GM21381 (cell line): ENCODE results near the gene C19orf73.
A peak's percentile ranks its signal among the peaks of the same experiment; 100 is the strongest.
"Not testable (repeated sequence)": the region's sequence is repeated elsewhere in the genome, so short reads cannot be mapped to it uniquely, and the experiment has no call there.

Experiments used
- ATAC-seq: cut with Tn5 transposase; IDR thresholded peaks from one replicate; pipeline ENCODE4 v1.9.1; 2021; ENCODE audit warnings: mild to moderate bottlenecking, moderate library complexity; ENCODE audit not compliant: unreplicated experiment

Gene C19orf73

GRCh38 chr19:49123285-49123684, 4.3 kb upstream of the C19orf73 start:
- ATAC-seq = not testable (repeated sequence)

DNA sequence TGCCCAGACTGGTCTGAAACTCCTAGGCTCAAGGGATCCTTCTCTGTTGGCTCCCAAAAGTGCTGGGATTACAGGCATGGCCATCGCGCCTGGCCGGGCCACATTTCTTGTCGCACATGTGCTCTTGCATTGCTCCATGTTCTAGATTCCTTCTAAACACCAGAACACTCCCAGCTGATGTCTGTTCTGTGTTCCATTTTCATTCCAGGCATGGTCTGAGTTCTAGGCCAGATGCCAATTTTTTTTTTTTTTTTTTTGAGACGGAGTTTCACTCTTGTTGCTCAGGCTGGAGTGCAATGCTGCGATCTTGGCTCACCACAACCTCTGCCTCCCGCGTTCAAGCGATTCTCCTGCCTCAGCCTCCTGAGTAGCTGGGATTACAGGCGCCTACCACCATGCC, 2.9 kb upstream of the C19orf73 start:
- ATAC-seq = not testable (repeated sequence)

- ATAC-seq = no peak
Measured at GRCh38 chr19:49120868-49121267, 1.9 kb upstream of the C19orf73 start.

GRCh38 chr19:49120325-49120683, 1.4 kb upstream of the C19orf73 start:
- ATAC-seq = no peak

DNA sequence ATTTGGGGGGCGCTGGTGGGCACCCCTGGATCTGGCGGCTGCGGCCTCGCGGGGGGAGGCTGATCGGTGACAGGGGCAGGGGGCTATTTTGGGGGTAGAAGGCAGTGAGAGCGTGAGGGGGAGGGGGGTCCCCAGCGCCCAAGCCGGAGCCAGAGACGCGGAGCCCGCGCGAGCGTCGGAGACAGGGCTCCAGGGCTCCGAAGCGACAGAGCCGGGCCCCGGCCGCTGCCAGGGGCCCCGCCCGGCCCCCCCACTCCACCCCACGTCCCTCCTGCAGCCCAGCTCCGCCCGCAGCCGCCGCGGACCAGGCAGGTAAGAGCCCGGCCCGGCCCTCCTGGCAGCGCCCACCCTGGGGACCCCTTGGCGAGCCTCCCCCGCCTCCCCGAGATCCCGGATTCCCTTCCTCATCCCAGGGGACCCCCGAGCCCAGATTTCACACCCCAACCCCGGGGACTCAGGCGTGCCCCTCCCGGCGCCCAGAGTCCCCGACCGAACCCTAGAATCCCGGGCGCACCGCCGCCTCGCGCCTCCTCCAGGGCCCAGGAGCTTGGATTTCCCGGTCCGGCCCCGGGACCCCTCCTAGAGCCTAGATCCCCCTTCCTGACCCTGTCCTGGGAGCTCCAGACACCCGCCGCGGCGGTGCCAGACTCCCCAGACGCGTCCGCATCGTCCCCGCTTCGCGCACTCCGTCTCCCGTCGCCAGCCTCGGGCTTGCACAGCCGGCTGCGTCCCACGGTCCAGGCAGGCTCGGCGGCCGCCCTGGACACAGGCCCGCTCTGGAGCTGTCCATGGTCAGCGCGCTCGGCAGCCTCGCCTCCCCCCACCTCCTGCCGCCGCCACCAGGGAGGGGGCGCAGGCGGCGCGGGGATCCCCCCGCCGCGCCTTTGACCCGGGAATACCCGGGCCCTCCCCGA, 725 bp upstream of the C19orf73 start, which contains the start of gene PPFIA3:
Gene PPFIA3, plus strand, starts transcription at position 134 of the 914 bp plus-strand sequence. CDS start 8,330 bp downstream, outside the sequence.
- no peak for ATAC-seq

DNA sequence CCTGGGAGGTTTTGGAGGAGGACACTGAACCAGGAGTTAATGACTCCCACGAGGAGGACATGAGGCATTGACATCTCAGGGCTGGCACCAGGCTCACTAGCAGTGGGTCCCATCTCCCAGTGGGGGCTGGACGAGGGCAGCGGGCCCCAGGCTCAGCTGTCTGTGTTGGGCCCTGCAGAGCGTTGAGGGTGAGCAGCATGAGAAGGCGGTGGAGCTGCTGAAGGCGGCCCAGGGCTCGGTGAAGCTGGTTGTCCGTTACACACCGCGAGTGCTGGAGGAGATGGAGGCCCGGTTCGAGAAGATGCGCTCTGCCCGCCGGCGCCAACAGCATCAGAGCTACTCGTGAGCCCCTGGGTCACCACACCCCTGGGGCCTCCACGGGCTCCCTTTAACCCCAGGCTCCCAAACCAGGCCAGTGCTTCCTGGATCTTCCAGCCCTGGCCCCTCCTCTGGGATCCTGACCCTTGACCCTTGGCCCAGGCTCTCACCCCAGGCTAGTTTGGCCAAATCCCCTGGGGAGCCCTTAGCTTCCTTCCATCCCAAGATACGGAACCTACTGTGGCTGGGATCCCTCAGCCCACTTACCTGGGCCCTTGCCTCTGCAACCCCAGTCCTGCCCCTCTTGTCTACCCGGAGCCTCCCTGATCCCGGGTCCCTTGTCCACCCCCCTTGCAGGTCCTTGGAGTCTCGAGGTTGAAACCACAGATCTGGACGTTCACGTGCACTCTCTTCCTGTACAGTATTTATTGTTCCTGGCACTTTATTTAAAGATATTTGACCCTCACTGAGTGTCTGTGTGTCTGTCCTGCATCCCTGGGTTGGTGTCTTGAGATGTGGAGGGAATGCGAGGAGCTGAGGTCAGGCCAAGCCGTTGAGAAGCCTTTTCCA, 1.0 kb downstream of the C19orf73 start:
- no peak for ATAC-seq

- ATAC-seq = no peak
Measured at GRCh38 chr19:49116544-49116943, 2.4 kb downstream of the C19orf73 start.

- no peak for ATAC-seq
Measured at GRCh38 chr19:49114630-49115363, 4.1 kb downstream of the C19orf73 start.

DNA sequence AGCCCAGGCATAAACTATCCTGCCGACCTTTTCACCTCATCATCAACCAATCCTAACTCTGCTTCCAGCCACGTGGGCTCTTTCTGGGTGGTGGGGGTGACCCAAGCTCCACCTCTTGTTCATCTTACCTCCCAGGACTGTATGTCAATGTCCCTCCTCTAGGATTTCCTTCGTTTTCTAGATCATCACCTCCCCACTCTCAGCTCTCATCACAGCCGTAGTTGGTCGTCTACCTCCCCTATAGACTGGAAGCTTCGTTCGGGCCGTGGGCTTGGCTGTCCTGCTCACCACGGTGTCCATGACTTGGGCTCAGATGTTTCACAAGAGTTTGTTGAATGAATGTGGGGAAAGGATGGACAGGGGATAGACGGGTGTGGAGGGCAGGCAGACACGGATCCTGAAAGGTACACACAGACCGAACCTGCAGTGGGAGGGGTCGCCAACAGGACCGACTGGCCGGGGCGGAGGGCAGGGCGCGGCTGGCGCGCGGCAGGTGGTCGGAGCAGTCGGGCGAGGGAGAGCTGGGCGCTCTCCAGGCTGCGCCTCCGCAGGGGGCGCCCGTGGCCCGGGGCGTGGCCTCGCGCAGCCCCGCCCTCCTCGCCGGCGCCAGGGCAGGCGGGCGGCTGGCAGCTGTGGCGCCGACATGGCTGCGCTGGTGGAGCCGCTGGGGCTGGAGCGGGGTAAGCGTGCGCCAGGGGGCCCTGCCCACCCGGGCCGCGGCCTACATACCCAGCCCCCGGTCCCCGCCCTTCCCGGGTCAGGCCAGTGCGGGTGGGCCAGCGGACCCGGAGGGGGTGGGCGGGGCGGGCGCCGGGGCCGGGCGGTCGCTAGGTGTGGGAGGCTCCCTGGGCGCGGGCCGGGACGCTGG, 4.9 kb downstream of the C19orf73 start, which contains the start of gene LIN7B:
Gene LIN7B, plus strand, starts transcription at position 609 of the 868 bp plus-strand sequence. Its CDS starts 35 bp downstream, at position 644.
- ATAC-seq = peak; percentile 46

DNA sequence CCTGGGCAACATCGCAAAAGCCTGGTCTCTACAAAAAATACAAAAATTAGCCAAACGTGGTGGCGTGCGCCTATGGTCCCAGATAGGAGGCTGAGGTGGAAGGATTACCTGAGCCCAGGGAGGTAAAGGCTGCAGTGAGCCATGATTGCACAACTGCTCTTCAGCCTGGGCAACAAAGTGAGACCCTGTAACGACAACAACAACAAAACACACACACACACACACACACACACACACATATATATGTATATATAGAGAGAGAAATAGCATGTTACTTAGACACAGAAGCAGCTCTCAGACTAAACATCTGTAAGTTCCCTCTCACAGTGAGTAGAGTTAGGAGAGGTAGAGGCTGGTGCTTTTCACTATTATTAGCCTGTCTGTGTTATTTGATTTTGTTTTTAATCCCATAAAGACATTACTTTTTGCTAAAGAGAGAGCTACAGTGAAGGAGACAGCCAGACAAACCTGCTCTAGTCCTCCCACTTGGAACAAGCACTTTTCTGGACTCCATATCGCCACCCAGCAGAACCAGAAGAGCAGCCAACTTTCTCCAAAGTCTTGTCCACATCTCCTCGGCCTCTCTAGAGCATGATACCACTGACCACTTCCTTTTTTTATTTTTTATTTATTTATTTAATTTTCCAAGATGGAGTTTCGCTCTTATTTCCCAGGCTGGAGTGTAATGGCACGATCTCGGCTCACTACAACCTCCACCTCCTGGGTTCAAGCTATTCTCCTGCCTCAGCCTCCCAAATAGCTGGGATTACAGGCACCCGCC, 7.5 kb downstream of the C19orf73 start:
- no peak for ATAC-seq

- no peak for ATAC-seq
Measured at GRCh38 chr19:49110567-49110966, 8.4 kb downstream of the C19orf73 start.

GRCh38 chr19:49109569-49110233, 9.2 kb downstream of the C19orf73 start:
- ATAC-seq = no peak

DNA sequence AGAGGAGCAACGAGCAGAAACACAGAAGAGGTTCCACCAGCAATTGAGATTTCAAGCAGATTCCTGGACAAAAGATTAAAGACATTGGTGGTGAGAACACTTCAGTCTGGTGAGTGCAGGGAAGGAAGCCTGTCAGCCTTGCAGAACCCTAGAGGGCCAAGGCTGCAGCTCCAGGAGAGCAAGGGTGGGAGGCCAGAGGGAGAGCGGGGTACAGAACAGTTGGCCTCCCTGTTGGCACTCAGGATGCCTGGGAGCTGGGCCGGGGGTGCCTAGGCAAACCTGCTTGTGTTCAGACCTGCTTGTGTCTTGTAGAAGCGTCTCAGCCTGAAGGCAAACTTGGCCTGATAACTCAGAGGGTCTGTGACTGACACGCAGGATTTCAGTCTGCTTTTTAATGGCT, 9.9 kb downstream of the C19orf73 start:
- no peak for ATAC-seq

GRCh38 chr19:49107625-49108459, 11.1 kb downstream of the C19orf73 start:
- no peak for ATAC-seq

GRCh38 chr19:49106648-49107135, 12.3 kb downstream of the C19orf73 start:
- ATAC-seq = no peak

DNA sequence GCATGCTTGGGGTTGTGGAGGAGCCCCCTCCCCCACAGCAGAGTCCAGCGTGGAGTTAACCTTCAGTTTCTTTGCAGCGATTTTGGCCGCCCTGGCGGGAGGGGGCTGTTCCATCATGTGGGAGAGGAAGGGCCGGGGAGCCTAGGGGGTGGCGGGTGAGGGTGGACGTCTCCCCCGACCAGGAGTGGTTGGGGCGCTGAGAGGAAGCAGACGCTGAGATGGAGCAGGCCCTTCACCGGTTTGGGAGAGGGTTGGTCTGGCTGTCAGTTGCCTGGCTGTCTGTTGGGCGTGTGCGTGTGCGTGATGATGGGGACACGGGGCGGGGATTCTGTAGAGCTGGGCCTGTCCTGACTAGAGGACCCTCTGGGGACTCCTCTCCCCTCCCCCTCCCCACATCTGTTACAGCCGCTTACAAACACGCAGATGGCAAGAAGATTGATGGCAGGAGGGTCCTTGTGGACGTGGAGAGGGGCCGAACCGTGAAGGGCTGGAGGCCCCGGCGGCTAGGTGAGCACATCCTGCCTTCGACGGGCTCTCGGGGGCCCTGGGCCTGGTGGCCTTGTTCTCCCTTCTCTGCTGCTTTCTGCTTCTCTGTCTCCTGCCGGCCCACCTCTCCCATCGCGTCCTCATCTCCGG, 14.6 kb downstream of the C19orf73 start:
- ATAC-seq = no peak
